Stimulated activated CD8-positive, alpha-beta memory T cell treated with anti-CD3 and anti-CD28 coated beads, Interleukin-4, amount 100 ng/mL, for 1 hour (primary cell): ENCODE results near the gene SPINK1.
"Not testable (repeated sequence)": the region's sequence is repeated elsewhere in the genome, so short reads cannot be mapped to it uniquely, and the experiment has no call there.

ENCODE experiments used
- DNase-seq, 2 donors: peaks; one replicate each; pipeline ENCODE4 v3.0.0-alpha.2; 2020; ENCODE audit warnings: low read depth in 2 of 2, low spot score in 1 of 2

Gene SPINK1

DNA sequence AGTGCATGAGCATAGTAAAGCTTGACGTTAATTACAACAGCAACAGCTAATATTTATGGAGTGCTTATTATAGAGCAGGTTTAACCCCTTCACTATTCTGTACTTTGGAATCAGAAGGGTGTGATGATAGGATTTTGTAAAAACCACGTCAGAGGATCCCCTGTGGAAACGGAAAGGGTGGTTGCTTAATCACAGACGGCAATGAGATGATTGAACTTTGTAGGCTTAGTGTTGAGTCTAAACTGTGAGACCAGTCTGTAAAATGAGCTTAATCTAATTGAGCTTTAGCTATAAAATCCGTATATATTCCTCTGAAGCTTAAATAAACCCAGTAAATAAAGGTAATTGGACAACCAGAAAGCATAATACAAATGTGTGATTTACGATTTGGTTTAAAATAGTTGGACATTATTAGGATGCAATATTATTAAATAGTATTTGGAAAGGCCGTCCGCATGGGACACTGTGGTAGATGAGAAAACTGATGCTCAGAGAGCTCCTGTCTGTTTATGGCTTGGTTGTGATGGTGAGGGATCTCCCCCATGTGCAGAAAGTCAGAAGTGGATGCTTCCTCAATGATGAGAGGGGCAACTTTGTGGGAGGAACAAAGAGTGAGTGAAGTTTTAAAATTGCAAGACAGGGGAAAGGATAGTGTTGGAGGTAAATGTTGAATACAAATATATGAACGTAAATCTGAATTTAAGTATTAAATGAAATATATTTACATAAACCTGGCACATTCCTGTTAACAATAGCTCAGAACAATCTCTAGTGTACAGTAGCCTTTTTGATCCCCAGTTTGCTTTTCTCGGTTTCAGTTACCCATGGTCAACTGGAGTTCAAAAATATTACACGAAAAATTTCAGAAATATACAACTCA, 23.7 kb upstream of the SPINK1 start:
- no peak for DNase-seq

GRCh38 chr5:147854331-147854730, 22.9 kb upstream of the SPINK1 start:
- DNase-seq, result no peak

- DNase-seq, result no peak
Observed at GRCh38 chr5:147853372-147853987, 22.0 kb upstream of the SPINK1 start.

DNA sequence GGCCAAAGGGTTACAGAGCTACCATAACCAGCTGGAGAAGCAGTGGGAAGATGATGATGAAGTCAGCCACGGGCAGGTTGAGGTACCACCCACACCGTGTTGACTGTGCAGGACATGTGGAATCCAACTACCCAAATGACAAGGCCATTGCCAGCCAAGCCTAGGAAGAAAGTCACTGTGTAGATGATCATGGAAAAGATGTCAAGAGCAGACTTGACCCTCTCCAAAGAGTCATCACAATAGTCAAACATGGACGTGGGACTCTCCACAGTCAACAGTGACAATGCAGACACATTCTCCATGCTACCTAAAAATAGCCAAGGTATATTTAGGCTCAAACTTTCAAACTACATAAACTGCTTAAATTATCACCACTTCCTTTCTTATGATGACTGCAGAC, 20.9 kb upstream of the SPINK1 start:
- no peak for DNase-seq

DNA sequence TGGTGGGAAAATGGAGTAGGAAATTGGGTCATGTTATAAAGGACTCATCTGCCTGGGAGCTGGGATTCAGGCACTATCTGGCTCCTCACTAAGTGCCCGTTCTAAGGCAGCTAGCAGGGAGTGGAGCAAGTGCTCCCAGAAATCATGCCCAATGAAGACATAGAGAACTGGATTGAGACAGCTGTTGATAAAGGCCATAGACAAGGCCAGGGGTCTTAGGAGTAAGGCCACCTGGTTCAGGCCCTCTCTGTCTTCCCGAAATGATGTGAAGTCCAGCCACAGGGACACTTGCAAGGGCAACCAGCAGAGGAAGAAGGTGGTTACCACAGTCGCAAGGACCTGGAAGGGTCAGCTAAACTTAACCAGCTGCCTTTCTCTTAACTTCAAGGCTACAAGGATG, 20.1 kb upstream of the SPINK1 start:
- no peak for DNase-seq

DNA sequence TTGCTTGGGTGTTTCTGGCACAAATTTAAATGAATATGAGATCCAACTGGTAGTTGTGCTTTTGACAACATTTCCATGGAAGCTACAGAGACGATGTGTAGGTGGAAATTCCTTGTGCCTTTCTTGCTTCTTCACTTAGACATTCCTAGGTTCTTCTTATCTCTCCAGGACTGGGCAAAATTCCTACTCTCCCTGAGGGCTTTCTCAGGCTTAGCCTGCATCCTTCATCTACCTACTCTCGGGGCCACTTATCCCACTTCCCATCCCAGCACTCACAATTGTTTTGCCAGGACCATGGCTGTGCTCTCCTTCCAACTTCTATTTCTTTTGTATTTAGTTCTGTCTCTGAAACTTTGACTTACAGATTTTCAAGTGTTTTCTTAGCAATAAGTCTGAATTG, 17.8 kb upstream of the SPINK1 start:
- no peak for DNase-seq

DNA sequence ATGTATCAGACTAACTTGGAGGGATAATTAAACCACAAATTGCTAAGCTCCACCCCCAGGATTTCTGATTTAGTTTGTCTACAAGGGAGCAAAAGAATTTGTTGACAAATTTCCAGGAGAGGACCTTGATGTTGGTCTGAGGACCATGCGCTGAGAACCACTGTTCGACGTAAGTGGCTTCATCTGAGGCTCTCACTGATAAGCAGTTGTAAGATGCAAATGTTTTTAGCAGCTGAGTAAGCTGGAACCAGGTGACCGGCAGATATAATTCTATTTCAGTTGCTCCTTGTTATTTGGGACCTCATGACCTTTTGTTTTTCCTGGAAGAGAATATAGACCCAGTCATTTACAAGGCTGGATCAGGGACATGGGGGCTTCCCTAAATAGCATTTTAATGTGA, 14.1 kb upstream of the SPINK1 start:
- DNase-seq, result no peak

- no peak for DNase-seq
Observed at GRCh38 chr5:147844846-147845245, 13.4 kb upstream of the SPINK1 start.

DNA sequence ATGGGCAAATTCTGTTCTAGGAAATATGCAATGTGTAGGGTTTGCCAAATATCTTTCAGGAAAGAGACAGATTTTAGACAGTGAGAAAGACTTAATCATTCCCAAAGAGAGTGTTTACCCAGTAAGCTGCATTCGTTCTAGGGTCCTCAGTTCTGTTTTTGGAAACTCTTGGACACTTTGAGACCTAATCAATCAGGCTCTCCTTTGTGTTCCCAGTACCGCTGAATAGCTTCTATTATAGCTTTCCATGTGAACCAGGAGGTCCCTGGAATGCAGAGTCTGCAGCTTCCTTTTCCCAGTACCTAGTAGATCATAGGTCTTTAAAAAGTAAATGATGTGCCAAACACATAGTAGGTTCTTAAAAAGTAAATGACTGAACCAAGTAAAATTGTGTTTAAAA, 11.4 kb upstream of the SPINK1 start:
- DNase-seq, result no peak

DNA sequence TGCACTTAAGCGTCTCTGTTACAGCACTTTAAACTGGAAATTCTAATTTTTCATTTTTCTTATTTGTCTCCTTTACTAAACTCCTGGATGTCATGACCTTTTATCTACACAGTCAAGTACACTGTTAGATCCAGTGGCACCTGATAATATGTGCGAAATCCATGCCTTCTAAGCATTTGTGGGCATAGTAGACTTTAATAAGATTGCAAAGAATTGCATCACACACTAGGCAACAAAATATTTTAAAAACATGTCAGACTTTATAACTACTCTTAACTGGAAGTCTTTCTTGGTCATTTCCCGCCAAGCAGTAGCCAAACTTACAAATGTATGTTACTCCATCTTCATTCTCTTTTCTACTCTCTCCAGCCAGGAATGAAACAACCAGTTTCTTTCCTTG, 5.0 kb upstream of the SPINK1 start:
- DNase-seq, result no peak

- no peak for DNase-seq
Observed at GRCh38 chr5:147835386-147835798, 3.9 kb upstream of the SPINK1 start.

- no peak for DNase-seq
Observed at GRCh38 chr5:147832541-147832940, 1.1 kb upstream of the SPINK1 start.

DNA sequence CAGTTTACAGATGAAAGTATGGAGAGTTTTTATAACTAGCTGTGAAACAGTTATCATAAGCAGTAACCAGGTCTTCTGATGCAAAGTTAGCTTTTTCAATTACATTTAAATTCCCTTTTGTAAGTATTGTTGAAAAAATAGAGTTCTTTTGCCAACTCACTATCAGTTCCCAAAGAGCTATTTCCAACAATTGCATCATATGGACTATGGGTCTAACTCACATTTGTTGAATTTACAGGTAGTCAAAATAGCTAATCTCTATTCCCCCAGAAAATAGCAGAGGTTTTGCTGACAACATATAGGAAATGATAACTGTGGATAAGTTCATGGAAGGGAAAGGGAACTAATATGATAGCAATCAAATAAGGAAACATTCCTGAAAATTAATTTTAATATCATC, 1.4 kb downstream of the SPINK1 start:
- no peak for DNase-seq

DNA sequence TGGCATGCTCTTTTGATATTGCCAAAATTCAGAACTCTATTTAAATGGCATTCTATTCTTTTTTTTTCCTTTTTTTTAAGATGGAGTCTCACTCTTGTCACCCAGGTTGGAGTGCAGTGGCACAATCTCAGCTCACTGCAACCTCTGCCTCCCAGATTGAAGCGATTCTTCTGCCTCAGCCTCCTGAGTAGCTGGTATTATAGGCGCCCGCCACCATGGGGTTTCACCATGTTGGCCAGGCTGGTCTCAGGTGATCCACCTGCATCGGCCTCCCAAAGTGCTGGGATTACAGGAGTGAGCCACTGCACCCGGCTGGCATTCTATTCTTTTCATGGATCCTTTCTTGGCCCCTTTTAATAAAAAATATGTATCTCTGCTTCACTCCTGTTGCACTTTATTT, 4.5 kb downstream of the SPINK1 start:
- DNase-seq, result not testable (repeated sequence)

- no peak for DNase-seq
Observed at GRCh38 chr5:147826361-147826760, 5.1 kb downstream of the SPINK1 start.

DNA sequence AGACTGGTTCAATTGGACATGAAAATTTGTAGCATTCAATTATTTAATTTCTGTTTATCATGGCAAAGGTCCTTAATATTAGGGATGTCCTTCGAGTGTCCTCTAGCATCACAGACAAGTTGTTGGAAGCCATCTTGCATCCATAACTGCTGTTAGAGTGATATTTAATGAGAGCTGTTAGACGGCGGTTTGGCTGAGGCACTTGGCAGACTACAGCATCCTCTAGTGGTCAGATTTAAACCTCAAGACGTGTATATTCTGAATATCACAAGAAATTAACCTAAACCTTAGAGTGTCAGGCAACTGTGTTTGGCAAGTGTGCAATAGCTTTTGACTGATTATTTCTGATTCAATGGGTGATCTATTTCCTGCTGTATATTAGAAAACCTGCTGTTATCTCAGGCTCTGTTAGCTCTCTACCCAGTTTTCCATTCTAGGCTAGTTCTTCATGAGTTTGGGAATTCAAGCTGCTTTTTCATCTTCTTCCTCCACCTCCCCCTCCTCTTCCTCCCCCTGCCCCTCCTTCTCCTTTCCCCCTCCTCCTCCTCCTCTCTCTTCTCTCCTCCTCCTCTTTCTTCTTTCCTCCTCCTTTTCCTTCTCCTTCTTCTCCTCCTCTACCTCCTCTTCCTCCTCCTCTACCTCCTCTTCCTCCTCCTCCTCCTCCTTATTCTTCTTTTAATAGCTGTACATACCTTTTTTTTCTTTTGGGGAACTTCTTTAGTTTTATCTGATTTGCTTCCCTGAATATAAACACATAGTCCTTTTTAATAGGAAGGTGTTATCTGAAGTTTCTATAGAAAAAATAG, 8.6 kb downstream of the SPINK1 start:
- DNase-seq, result peak in 1 of 2 donors; percentile 3

DNA sequence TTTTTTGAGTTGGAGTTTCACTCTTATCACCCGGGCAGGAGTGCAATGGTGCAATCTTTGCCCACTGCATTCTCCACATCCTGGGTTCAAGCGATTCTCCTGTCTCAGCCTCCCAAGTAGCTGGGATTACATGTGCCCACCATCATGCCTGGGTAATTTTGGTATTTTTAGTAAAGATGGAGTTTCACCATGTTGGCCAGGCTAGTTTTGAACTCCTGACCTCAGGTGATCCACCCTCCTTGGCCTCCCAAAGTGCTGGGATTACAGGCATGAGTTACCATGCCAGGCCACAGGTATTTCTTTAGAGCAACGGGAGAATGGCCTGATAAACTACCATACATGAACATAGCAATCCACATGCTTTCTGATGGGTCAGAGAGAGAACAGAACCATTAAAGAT, 9.2 kb downstream of the SPINK1 start:
- not testable (repeated sequence) for DNase-seq

GRCh38 chr5:147821766-147822165, 9.7 kb downstream of the SPINK1 start:
- no peak for DNase-seq

GRCh38 chr5:147819261-147819770, 12.2 kb downstream of the SPINK1 start:
- no peak for DNase-seq

DNA sequence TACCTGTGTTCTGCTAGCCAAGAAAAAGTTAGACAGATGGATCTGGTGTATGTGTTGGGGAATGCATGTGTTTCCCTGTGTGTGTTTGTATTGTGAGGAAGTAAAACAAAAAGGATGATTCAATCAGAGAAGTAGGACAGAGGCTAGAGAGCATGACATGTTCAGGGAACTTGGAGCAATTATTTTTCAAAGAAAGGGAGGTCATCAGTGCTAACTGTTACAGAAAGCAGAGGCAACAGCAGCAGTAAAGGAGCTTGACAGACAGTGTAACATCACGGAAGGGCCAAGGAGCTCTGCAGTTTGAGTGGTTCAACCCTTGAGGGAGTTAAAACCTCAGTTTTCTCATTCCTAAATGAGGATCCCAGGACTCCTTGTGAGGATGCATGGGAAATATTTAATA, 13.2 kb downstream of the SPINK1 start:
- no peak for DNase-seq

DNA sequence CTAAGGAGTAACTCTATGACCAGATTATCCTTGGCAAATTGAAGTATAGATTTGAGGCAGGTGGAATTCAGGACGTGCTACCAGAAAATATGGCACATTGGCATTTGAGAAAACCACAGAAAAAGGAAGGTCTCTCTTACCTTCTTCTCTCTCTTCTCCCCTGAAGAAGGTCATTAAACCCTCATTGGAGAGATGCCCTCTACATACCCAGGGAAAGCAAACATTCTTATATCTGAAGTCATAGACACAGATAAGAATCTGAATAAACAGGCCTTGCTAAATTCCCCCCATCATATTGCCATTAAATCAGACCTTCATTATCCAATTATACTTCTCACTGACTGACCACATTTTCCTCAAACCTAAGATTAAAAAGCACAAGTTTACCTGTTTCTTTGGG, 17.8 kb downstream of the SPINK1 start:
- no peak for DNase-seq
